Measurements from ENCODE around the gene HSPH1. TPM values are rescaled to one million over a fixed set of nuclear protein-coding genes. Genes with fewer than 3 reads are reported as not detected.

Gene HSPH1
- total and polyA plus RNA-seq, 2 of the 8 experiments (the other 6 are each of a cell fraction or from before 2014, with no cell fraction given), result 14.2 to 145 TPM

DNA sequence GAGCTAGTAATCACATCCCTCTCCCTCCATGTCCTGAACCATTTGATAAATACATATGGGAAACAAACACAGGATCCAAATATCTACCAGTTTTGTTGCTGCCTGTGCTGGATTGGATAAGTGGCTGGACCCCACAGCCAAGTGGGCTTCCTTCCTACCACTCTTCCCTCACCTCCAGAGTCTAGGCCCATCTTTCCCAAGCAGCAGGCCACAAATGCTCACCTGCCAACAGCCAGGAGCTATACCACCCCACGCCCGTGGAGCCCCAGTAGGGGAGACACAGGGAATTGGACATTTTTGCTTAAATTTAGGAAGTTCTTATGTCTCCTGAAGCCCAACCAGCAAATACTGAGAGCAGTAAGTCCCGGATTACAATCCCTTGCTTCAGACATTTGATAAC, 55.8 kb downstream of the HSPH1 start (continued):
- TF ChIP-seq, protein P1, sequence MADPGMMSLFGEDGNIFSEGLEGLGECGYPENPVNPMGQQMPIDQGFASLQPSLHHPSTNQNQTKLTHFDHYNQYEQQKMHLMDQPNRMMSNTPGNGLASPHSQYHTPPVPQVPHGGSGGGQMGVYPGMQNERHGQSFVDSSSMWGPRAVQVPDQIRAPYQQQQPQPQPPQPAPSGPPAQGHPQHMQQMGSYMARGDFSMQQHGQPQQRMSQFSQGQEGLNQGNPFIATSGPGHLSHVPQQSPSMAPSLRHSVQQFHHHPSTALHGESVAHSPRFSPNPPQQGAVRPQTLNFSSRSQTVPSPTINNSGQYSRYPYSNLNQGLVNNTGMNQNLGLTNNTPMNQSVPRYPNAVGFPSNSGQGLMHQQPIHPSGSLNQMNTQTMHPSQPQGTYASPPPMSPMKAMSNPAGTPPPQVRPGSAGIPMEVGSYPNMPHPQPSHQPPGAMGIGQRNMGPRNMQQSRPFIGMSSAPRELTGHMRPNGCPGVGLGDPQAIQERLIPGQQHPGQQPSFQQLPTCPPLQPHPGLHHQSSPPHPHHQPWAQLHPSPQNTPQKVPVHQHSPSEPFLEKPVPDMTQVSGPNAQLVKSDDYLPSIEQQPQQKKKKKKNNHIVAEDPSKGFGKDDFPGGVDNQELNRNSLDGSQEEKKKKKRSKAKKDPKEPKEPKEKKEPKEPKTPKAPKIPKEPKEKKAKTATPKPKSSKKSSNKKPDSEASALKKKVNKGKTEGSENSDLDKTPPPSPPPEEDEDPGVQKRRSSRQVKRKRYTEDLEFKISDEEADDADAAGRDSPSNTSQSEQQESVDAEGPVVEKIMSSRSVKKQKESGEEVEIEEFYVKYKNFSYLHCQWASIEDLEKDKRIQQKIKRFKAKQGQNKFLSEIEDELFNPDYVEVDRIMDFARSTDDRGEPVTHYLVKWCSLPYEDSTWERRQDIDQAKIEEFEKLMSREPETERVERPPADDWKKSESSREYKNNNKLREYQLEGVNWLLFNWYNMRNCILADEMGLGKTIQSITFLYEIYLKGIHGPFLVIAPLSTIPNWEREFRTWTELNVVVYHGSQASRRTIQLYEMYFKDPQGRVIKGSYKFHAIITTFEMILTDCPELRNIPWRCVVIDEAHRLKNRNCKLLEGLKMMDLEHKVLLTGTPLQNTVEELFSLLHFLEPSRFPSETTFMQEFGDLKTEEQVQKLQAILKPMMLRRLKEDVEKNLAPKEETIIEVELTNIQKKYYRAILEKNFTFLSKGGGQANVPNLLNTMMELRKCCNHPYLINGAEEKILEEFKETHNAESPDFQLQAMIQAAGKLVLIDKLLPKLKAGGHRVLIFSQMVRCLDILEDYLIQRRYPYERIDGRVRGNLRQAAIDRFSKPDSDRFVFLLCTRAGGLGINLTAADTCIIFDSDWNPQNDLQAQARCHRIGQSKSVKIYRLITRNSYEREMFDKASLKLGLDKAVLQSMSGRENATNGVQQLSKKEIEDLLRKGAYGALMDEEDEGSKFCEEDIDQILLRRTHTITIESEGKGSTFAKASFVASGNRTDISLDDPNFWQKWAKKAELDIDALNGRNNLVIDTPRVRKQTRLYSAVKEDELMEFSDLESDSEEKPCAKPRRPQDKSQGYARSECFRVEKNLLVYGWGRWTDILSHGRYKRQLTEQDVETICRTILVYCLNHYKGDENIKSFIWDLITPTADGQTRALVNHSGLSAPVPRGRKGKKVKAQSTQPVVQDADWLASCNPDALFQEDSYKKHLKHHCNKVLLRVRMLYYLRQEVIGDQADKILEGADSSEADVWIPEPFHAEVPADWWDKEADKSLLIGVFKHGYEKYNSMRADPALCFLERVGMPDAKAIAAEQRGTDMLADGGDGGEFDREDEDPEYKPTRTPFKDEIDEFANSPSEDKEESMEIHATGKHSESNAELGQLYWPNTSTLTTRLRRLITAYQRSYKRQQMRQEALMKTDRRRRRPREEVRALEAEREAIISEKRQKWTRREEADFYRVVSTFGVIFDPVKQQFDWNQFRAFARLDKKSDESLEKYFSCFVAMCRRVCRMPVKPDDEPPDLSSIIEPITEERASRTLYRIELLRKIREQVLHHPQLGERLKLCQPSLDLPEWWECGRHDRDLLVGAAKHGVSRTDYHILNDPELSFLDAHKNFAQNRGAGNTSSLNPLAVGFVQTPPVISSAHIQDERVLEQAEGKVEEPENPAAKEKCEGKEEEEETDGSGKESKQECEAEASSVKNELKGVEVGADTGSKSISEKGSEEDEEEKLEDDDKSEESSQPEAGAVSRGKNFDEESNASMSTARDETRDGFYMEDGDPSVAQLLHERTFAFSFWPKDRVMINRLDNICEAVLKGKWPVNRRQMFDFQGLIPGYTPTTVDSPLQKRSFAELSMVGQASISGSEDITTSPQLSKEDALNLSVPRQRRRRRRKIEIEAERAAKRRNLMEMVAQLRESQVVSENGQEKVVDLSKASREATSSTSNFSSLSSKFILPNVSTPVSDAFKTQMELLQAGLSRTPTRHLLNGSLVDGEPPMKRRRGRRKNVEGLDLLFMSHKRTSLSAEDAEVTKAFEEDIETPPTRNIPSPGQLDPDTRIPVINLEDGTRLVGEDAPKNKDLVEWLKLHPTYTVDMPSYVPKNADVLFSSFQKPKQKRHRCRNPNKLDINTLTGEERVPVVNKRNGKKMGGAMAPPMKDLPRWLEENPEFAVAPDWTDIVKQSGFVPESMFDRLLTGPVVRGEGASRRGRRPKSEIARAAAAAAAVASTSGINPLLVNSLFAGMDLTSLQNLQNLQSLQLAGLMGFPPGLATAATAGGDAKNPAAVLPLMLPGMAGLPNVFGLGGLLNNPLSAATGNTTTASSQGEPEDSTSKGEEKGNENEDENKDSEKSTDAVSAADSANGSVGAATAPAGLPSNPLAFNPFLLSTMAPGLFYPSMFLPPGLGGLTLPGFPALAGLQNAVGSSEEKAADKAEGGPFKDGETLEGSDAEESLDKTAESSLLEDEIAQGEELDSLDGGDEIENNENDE (IDR thresholded peaks at IDR 0.05; ENCODE audit: insufficient replicate concordance, low read length), result no peak
- TF ChIP-seq CBX8 (IDR thresholded peaks at IDR 0.05; ENCODE audit: borderline replicate concordance, low read depth, low read length) (no peak), KDM5A (IDR thresholded peaks at IDR 0.05; ENCODE audit: low read length) (no peak), RBBP5 (IDR thresholded peaks at IDR 0.05; ENCODE audit: borderline replicate concordance, low read depth, low read length) (no peak), SIN3A (conservative IDR thresholded peaks at IDR 0.05 in 1 of 2, IDR thresholded peaks at IDR 0.05 in 1 of 2; ENCODE audit: low read depth in 1 of 2, low read length in 2 of 2) (no peak), TCF12 (IDR thresholded peaks at IDR 0.05; ENCODE audit: low read depth, low read length) (no peak), PHF8 (conservative IDR thresholded peaks at IDR 0.05; ENCODE audit: low read depth, low read length) (no peak), POLR2A (IDR thresholded peaks at IDR 0.05; ENCODE audit: control extremely low read depth in 1 of 2, low read depth in 2 of 2, low read length in 2 of 2) (no peak), CTBP2 (IDR thresholded peaks at IDR 0.05; ENCODE audit: borderline replicate concordance, insufficient read depth, insufficient read length, low read length) (no peak), RNF2 (IDR thresholded peaks at IDR 0.05; ENCODE audit: borderline replicate concordance, low read depth, low read length, missing control alignments, poor library complexity, severe bottlenecking) (no peak)
- TF ChIP-seq, protein P2, sequence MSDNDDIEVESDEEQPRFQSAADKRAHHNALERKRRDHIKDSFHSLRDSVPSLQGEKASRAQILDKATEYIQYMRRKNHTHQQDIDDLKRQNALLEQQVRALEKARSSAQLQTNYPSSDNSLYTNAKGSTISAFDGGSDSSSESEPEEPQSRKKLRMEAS (IDR thresholded peaks at IDR 0.05), result no peak

Measured in H1 (cell line).